IMR-90 (cell line): Measurements from ENCODE around the gene GPR173. TPM values are rescaled to one million over a fixed set of nuclear protein-coding genes. Genes with fewer than 3 reads are reported as not detected.

Source experiments
- ATAC-seq: fragments of 200-7000 bp; cut with Tn5 transposase; 2 replicates; pipeline ENCODE4 v1.9.1; 2020; ENCODE audit warnings: low read depth, mild to moderate bottlenecking, moderate library complexity
- BruUV-seq: library from RNA; stranded (reverse); fragments of 400-500 nt; replicated peaks from 2 replicates; lab custom pipeline; 2021; lab: Mats Ljungman, UMichigan
- CTCF ChIA-PET: fragments of 300-600 bp; formaldehyde crosslinking; extraction: SDS; loops from one replicate; lab custom pipeline; 2021; ENCODE audit warnings: antibody characterized with exemption; lab: Yijun Ruan, JAX
- POLR2A ChIA-PET: fragments of 300-600 bp; sonication (Branson Sonifier 250); formaldehyde crosslinking; loops from one replicate; lab custom pipeline; 2022; ENCODE audit warnings: antibody characterized with exemption; ENCODE audit not compliant: unreplicated experiment; lab: Charles Lee
- DNase-seq: peaks from one replicate; pipeline ENCODE4 v3.0.0; 2013
- H2AFZ ChIP-seq: replicated peaks from 2 replicates; pipeline ENCODE3; 2013; ENCODE audit warnings: low read length, mild to moderate bottlenecking; ENCODE audit not compliant: poor library complexity
- H2AK5ac ChIP-seq: 2 replicates; pipeline ENCODE4 v1.6.1; 2013; ENCODE audit warnings: low read depth, low read length, inconsistent platforms
- H2AK9ac ChIP-seq: replicated peaks from 2 replicates; pipeline ENCODE3; 2013; ENCODE audit warnings: mild to moderate bottlenecking, low read depth, low read length, moderate library complexity; ENCODE audit not compliant: poor library complexity
- H2BK120ac ChIP-seq: 2 replicates; pipeline ENCODE4 v1.6.1; 2013; ENCODE audit warnings: low read depth, low read length, inconsistent platforms
- H2BK15ac ChIP-seq: 3 replicates; pipeline ENCODE4 v1.6.1; 2013; ENCODE audit warnings: low read depth, low read length, inconsistent platforms
- H2BK20ac ChIP-seq: 2 replicates; pipeline ENCODE4 v1.6.1; 2013; ENCODE audit warnings: low read depth, mild to moderate bottlenecking, inconsistent platforms, low read length, moderate library complexity
- H2BK5ac ChIP-seq: 2 replicates; pipeline ENCODE4 v1.6.1; 2013; ENCODE audit warnings: mild to moderate bottlenecking, low read depth, low read length, inconsistent platforms; ENCODE audit not compliant: poor library complexity, severe bottlenecking
- H3K14ac ChIP-seq: replicated peaks from 2 replicates; pipeline ENCODE4 v1.6.1; 2013; ENCODE audit warnings: low read depth, low read length, inconsistent platforms
- H3K18ac ChIP-seq: 2 replicates; pipeline ENCODE4 v1.6.1; 2013; ENCODE audit warnings: low read depth, low read length, control low read depth
- H3K23ac ChIP-seq: 2 replicates; pipeline ENCODE4 v1.6.1; 2013; ENCODE audit warnings: low read depth, low read length, inconsistent platforms
- H3K27ac ChIP-seq: 2 replicates; pipeline ENCODE4 v1.5.1; 2013; ENCODE audit warnings: mild to moderate bottlenecking, control low read depth, low read length; ENCODE audit not compliant: insufficient read depth
- H3K27me3 ChIP-seq: 2 replicates; pipeline ENCODE4 v1.6.1; 2013; ENCODE audit warnings: low read length; ENCODE audit not compliant: control insufficient read depth, insufficient read depth
- H3K36me3 ChIP-seq: 2 replicates; pipeline ENCODE4 v1.6.1; 2013; ENCODE audit warnings: low read length, mixed read lengths; ENCODE audit not compliant: control insufficient read depth, insufficient read depth
- H3K4ac ChIP-seq: 2 replicates; pipeline ENCODE4 v1.6.1; 2013; ENCODE audit warnings: low read depth, low read length, inconsistent platforms
- H3K4me1 ChIP-seq: 2 replicates; pipeline ENCODE4 v1.6.1; 2013; ENCODE audit warnings: low read length, mixed read lengths; ENCODE audit not compliant: control insufficient read depth, insufficient read depth
- H3K4me2 ChIP-seq: 2 replicates; pipeline ENCODE4 v1.6.1; 2013; ENCODE audit warnings: low read depth, mild to moderate bottlenecking, control low read depth, low read length, moderate library complexity
- H3K4me3 ChIP-seq: 2 replicates; pipeline ENCODE4 v1.5.1; 2013; ENCODE audit warnings: low read depth, mild to moderate bottlenecking, control low read depth, low read length, moderate library complexity; ENCODE audit not compliant: insufficient read depth
- H3K56ac ChIP-seq: 2 replicates; pipeline ENCODE4 v1.6.1; 2013; ENCODE audit warnings: low read length, inconsistent platforms; ENCODE audit not compliant: insufficient read depth; ENCODE audit errors: extremely low read depth
- H3K79me1 ChIP-seq, 2 experiments: 2 replicates each; pipeline ENCODE4 v1.6.1; 2013; ENCODE audit warnings: low read length in 2 of 2, inconsistent platforms in 1 of 2, low read depth in 1 of 2
- H3K9ac ChIP-seq: 2 replicates; pipeline ENCODE4 v1.6.1; 2013; ENCODE audit warnings: low read depth, low read length, control low read depth
- H3K9me1 ChIP-seq: 2 replicates; pipeline ENCODE4 v1.6.1; 2013; ENCODE audit warnings: low read length, inconsistent platforms; ENCODE audit not compliant: insufficient read depth
- H3K9me3 ChIP-seq: 2 replicates; pipeline ENCODE4 v1.6.1; 2013; ENCODE audit warnings: low read length; ENCODE audit not compliant: control insufficient read depth, insufficient read depth
- H4K20me1 ChIP-seq: 2 replicates; pipeline ENCODE4 v1.6.1; 2013; ENCODE audit warnings: low read length, inconsistent platforms; ENCODE audit not compliant: insufficient read depth
- H4K5ac ChIP-seq: 2 replicates; pipeline ENCODE4 v1.6.1; 2013; ENCODE audit warnings: mild to moderate bottlenecking, low read depth, low read length, control low read depth
- H4K8ac ChIP-seq, 2 experiments: 2 replicates each; pipeline ENCODE4 v1.6.1; 2013; ENCODE audit warnings: low read depth in 2 of 2, low read length in 2 of 2, control low read depth in 1 of 2, inconsistent platforms in 1 of 2
- H4K91ac ChIP-seq: 2 replicates; pipeline ENCODE4 v1.6.1; 2013; ENCODE audit warnings: low read depth, low read length, inconsistent platforms; ENCODE audit not compliant: insufficient read depth
- CEBPB ChIP-seq: IDR thresholded peaks from 2 replicates; pipeline ENCODE4 v1.6.1; 2012; ENCODE audit warnings: low read depth, low read length, improper control_type of control experiment
- MAFK ChIP-seq: IDR thresholded peaks from 2 replicates; pipeline ENCODE4 v1.6.1; 2012; ENCODE audit warnings: low read depth, low read length, improper control_type of control experiment
- MAZ ChIP-seq: IDR thresholded peaks from 2 replicates; pipeline ENCODE4 v1.6.1; 2012; ENCODE audit warnings: low read depth, mild to moderate bottlenecking, low read length, improper control_type of control experiment, moderate library complexity, borderline replicate concordance
- POLR2A ChIP-seq: IDR thresholded peaks from 2 replicates; pipeline ENCODE4 v1.6.1; 2012; ENCODE audit warnings: mild to moderate bottlenecking, low read depth, low read length
- RFX5 ChIP-seq: IDR thresholded peaks from 2 replicates; pipeline ENCODE4 v1.8.0; 2012; ENCODE audit warnings: low read depth, mild to moderate bottlenecking, low read length, moderate library complexity
- WGBS, 2 experiments: methylation state at CpG; one replicate each; pipeline versions ENCODE4 v1.1.5 to v1.1.7; 2013; ENCODE audit warnings: missing lambda C conversion rate in 2 of 2; ENCODE audit not compliant: insufficient read length in 1 of 2; ENCODE audit errors: extremely low coverage in 2 of 2; 5-methylcytosine and 5-hydroxymethylcytosine counted together
- dilution Hi-C: fragments of 300-500 bp; cut with HindIII; formaldehyde crosslinking; loops from one replicate; pipeline ENCODE4 v1.14.3; 2018; ENCODE audit warnings: low sequenced_read_pairs; ENCODE audit not compliant: unreplicated experiment
- in situ Hi-C: fragments of 300-500 bp; cut with MboI; formaldehyde crosslinking; loops from 3 replicates; pipeline ENCODE4 v1.14.3; 2019; ENCODE audit warnings: low sequenced_read_pairs, inconsistent platforms, mixed read lengths
- intact Hi-C: fragments of 100-400 bp; cut with micrococcal nuclease; formaldehyde crosslinking; loops from 2 replicates; pipeline ENCODE4 v1.10.0; 2022
- polyA plus RNA-seq, 3 experiments: library from polyadenylated mRNA; depleted of rRNA; stranded (reverse); fragments of >200 nt; gene quantifications; 2 replicates each; pipeline ENCODE4 v1.2.3, GENCODE V29; 2012; ENCODE audit warnings: low replicate concordance in 1 of 3
- total RNA-seq: library from RNA; depleted of rRNA; stranded (reverse); fragments of >200 nt; gene quantifications from 2 replicates; pipeline ENCODE4 v1.2.3, GENCODE V29; 2012
- TF ChIP-seq, protein P1 (sequence below): fragments of 150-350 bp; IDR thresholded peaks from 2 replicates; pipeline ENCODE4 v1.6.1; 2017; ENCODE audit warnings: mild to moderate bottlenecking, antibody characterized with exemption, low read length, low read depth
- TF ChIP-seq, protein P2 (sequence below): fragments of 150-350 bp; IDR thresholded peaks from 2 replicates; pipeline ENCODE4 v1.6.1; 2016; ENCODE audit warnings: low read depth, mild to moderate bottlenecking, low read length, moderate library complexity, borderline replicate concordance

The GPR173 gene
- total and polyA plus RNA-seq, 2 of the 4 experiments (the other 2 are of a cell fraction): 0.90 to 6.1 TPM

DNA sequence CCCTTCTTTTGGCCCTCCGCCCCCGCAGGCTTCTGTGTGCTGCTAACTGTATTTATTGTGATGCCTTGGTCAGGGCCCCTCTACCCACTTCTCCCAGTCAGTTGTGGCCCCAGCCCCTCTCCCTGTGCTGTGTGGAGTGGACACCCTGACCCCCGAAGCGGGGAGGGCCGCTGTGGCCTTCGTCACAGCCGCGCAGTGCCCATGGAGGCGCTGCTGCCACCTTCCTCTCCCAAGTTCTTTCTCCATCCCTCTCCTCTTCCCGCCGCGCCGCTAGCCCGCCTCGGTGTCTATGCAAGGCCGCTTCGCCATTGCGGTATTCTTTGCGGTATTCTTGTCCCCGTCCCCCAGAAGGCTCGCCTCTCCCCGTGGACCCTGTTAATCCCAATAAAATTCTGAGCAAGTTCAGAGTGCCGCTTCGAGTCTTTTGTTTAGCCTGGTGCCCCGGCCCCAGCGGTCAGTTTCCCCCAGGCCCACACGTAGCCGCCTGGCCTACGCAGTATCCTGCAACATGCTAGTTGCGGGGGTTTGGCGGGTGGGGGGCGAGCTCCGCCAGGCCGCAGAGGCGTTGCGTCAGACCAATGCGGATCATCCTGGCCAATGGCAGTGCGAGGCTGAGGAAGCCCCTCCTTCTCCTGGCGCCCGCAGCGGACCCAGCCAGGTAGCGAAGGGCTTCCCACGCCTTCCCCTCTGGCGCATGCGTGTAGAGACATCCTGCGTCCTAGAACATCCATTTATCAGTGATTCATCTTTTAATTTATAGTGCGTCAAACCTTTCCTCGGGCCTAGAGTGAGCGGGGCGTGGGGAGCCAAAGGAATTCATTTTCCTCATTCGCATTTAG lies 39.8 kb downstream of the GPR173 start:
- Histone ChIP-seq H3K36me3 (peaks cover 30% of the 10 kb centered on the region), H3K27ac (no peak overlapping the region), H3K9me3 (no peaks in the 10 kb centered on the region), H3K79me1 (peaks cover 8 to 28% of the 10 kb centered on the region in 2 experiments; a peak in 2 of 4 replicates), H4K91ac (no peak overlapping the region), H2AK5ac (no peak overlapping the region), H3K4me1 (no peaks in the 10 kb centered on the region), H3K9ac (peak overlapping the region; percentile 58; the same call in 1 of the 2 replicates), H2BK15ac (no peak overlapping the region), H4K20me1 (peaks cover 24% of the 10 kb centered on the region), H4K8ac (peak overlapping the region in 1 of 2 experiments; percentile 36; a peak in 1 of 4 replicates), H2AFZ (peak overlapping the region; percentile 82), H3K4me3 (peak overlapping the region; percentile 33; the same call in 1 of the 2 replicates), H3K4ac (peak overlapping the region; percentile 3), H3K56ac (peak overlapping the region; percentile 38; the same call in 1 of the 2 replicates), H3K18ac (no peak overlapping the region), H3K14ac (no peak overlapping the region), H3K23ac (no peak overlapping the region), H3K27me3 (no peaks in the 10 kb centered on the region), H2BK5ac (peak overlapping the region; percentile 1), H2AK9ac (peak overlapping the region; percentile 76), H3K9me1 (peaks cover 5% of the 10 kb centered on the region), H4K5ac (no peak overlapping the region), H2BK120ac (no peak overlapping the region), H3K4me2 (peak overlapping the region; percentile 66), H2BK20ac (no peak overlapping the region)
- BruUV-seq: TSS peak; percentile 46
- CTCF ChIA-PET: no interaction called here
- dilution Hi-C loops: no loop called here
- no peak for TF ChIP-seq RFX5
- TF ChIP-seq POLR2A: peak; percentile 29; the same call in 1 of the 2 replicates
- no peak for TF ChIP-seq MAFK
- TF ChIP-seq CEBPB: peak; percentile 89
- TF ChIP-seq, protein P1, sequence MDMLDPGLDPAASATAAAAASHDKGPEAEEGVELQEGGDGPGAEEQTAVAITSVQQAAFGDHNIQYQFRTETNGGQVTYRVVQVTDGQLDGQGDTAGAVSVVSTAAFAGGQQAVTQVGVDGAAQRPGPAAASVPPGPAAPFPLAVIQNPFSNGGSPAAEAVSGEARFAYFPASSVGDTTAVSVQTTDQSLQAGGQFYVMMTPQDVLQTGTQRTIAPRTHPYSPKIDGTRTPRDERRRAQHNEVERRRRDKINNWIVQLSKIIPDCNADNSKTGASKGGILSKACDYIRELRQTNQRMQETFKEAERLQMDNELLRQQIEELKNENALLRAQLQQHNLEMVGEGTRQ: no peak
- TF ChIP-seq, protein P2, sequence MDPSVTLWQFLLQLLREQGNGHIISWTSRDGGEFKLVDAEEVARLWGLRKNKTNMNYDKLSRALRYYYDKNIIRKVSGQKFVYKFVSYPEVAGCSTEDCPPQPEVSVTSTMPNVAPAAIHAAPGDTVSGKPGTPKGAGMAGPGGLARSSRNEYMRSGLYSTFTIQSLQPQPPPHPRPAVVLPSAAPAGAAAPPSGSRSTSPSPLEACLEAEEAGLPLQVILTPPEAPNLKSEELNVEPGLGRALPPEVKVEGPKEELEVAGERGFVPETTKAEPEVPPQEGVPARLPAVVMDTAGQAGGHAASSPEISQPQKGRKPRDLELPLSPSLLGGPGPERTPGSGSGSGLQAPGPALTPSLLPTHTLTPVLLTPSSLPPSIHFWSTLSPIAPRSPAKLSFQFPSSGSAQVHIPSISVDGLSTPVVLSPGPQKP: no peak
- peak; percentile 49; the same call in 1 of the 2 replicates for TF ChIP-seq MAZ
- POLR2A ChIA-PET: no interaction called here
- DNase-seq (peak; percentile 78), ATAC-seq (peak; percentile 46)
- in situ Hi-C loops: no loop called here
- 39% methylated on average over 27 of the region's 51 CpGs; no CpG with 5 or more reads in 1 of the 2 experiments for WGBS, 2 experiments
- intact Hi-C loops: no loop called here
